Measurements from ENCODE around the gene FASTK.

DNA sequence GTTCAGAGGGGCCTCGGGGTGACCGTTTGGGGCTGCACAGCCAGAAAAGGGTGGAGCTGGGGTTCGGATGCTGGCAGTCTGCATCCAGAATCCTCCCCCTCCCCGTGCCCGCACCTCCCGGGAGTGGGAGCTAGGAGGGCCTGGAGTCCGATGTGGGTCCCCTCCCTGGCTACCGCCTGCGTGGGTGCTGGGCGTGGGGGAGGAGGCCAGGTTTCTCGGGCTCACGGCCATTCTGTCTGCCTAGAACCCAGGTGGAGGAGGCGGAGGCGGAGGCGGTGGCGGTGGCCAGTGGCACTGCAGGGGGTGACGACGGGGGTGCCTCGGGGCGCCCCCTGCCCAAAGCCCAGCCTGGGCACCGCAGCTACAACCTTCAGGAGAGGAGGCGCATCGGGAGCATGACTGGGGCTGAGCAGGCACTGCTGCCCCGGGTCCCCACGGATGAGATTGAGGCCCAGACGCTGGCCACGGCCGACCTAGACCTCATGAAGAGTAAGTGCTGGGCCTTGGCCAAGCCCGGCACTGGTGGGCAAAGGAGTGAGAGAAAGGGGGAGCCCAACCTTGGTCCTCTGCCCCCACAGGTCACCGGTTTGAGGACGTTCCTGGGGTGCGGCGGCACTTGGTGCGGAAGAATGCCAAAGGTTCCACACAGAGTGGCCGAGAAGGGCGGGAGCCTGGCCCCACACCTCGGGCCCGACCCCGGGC is 14.2 kb downstream of the FASTK start:
- TF ChIP-seq POLR2AphosphoS5 (IDR thresholded peaks at IDR 0.05; ENCODE audit: low read depth, low read length) = no peak
- TF ChIP-seq TAF1 (IDR thresholded peaks at IDR 0.05; ENCODE audit: low read depth, low read length) = no peak
- TF ChIP-seq POLR2A (IDR thresholded peaks at IDR 0.05; ENCODE audit: low read depth, low read length) = no peak

Data from GM12891 (cell line).